K562 (cell line): ENCODE results near the gene HPCAL1. TPM values are rescaled to one million over a fixed set of nuclear protein-coding genes. Genes with fewer than 3 reads are reported as not detected.

Source experiments
- FOSL1 ChIP-seq: fragments of 200-800 bp; sonication (Bioruptor generic); conservative IDR thresholded peaks from 2 replicates; pipeline ENCODE4 v1.6.1; 2016; ENCODE audit warnings: missing genetic modification characterization, missing compliant biosample characterization
- MGA ChIP-seq: fragments of 450-650 bp; IDR thresholded peaks from 2 replicates; pipeline ENCODE4 v1.6.1; 2016; ENCODE audit warnings: mild to moderate bottlenecking, moderate library complexity
- NR2C2 ChIP-seq, 2 experiments: fragments of 200-800 bp in 1 of 2; sonication (Bioruptor generic) in 1 of 2; sonication (generic) in 1 of 2; formaldehyde crosslinking in 1 of 2; IDR thresholded peaks; 2 replicates each; pipeline versions ENCODE4 v1.6.1 to v1.8.0; 2016 to 2022; ENCODE audit warnings: mild to moderate bottlenecking in 1 of 2, missing compliant biosample characterization in 1 of 2, missing genetic modification characterization in 1 of 2, missing genetic modification reagents in 1 of 2
- PATZ1 ChIP-seq: fragments of 250-450 bp; sonication (Bioruptor Pico); IDR thresholded peaks from 2 replicates; pipeline ENCODE4 v1.5.0; 2020; ENCODE audit warnings: mild to moderate bottlenecking, borderline replicate concordance
- polyA plus RNA-seq, 8 experiments: library from polyadenylated mRNA; depleted of rRNA in 4 of 8; stranded (reverse) in 5 of 8; unstranded in 3 of 8; fragments of >200 nt; fragmentation: Nextera tagmentation in 2 of 8; fragmentation: Illumina TruSeq in 1 of 8; extraction: Ambion mirVana in 2 of 8; extraction: Trizol in 1 of 8; gene quantifications; 2 replicates each; pipeline versions ENCODE4 v1.2.1 to v1.2.3, GENCODE V29; 2011 to 2014; ENCODE audit warnings: inconsistent platforms in 1 of 8, missing spikeins in 1 of 8
- total RNA-seq, 7 experiments: library from RNA; depleted of rRNA in 6 of 7; stranded (reverse); fragments of >200 nt in 6 of 7; fragmentation: Illumina TruSeq in 2 of 7; extraction: Trizol in 2 of 7; gene quantifications; 2 replicates each; pipeline versions ENCODE4 v1.2.1 to v1.2.3, GENCODE V29; 2011 to 2021; ENCODE audit warnings: low replicate concordance in 1 of 7
- TF ChIP-seq, protein P1 (sequence below): fragments of 450-650 bp; formaldehyde crosslinking; IDR thresholded peaks from 2 replicates; pipeline ENCODE4 v1.4.0; 2020; ENCODE audit warnings: mild to moderate bottlenecking, mixed read lengths
- TF ChIP-seq, protein P2 (sequence below): fragments of 450-650 bp; conservative IDR thresholded peaks from 2 replicates; pipeline ENCODE4 v1.6.1; 2016; ENCODE audit warnings: missing genetic modification characterization, low read depth, mild to moderate bottlenecking, missing compliant biosample characterization, moderate library complexity

Gene HPCAL1
- total and polyA plus RNA-seq, 9 of the 15 experiments (the other 6 are each of a cell fraction or from before 2014, with no cell fraction given), result 2.7 to 65.5 (median 23.9) TPM

GRCh38 chr2:10272464-10272863 is 30.2 kb upstream of the HPCAL1 start (continued):
- peak; percentile 74 for TF ChIP-seq MGA
- TF ChIP-seq PATZ1 (CRISPR knock-in tag), result no peak
- TF ChIP-seq, protein P1, sequence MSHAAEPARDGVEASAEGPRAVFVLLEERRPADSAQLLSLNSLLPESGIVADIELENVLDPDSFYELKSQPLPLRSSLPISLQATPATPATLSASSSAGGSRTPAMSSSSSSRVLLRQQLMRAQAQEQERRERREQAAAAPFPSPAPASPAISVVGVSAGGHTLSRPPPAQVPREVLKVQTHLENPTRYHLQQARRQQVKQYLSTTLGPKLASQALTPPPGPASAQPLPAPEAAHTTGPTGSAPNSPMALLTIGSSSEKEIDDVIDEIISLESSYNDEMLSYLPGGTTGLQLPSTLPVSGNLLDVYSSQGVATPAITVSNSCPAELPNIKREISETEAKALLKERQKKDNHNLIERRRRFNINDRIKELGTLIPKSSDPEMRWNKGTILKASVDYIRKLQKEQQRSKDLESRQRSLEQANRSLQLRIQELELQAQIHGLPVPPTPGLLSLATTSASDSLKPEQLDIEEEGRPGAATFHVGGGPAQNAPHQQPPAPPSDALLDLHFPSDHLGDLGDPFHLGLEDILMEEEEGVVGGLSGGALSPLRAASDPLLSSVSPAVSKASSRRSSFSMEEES (CRISPR knock-in tag), result peak; percentile 29; the same call in 1 of the 2 replicates
- TF ChIP-seq FOSL1 (tag), result peak; percentile 50; the same call in 1 of the 2 replicates
- TF ChIP-seq NR2C2 (CRISPR knock-in tag; IDR thresholded peaks at IDR 0.05), result no peak
- peak; percentile 41; the same call in 1 of the 2 replicates for TF ChIP-seq NR2C2 (tag; IDR thresholded peaks at IDR 0.05)
- TF ChIP-seq, protein P2, sequence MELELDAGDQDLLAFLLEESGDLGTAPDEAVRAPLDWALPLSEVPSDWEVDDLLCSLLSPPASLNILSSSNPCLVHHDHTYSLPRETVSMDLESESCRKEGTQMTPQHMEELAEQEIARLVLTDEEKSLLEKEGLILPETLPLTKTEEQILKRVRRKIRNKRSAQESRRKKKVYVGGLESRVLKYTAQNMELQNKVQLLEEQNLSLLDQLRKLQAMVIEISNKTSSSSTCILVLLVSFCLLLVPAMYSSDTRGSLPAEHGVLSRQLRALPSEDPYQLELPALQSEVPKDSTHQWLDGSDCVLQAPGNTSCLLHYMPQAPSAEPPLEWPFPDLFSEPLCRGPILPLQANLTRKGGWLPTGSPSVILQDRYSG (tag), result peak; percentile 62; the same call in 1 of the 2 replicates
- TF ChIP-seq, all 486 proteins: peak for 30
